GM23338 (cell line): ENCODE data around the gene ST3GAL4. TPM values are rescaled to one million over a fixed set of nuclear protein-coding genes. Genes with fewer than 3 reads are reported as not detected.

ENCODE experiments used
- ATAC-seq: fragments of 200-7000 bp; cut with Tn5 transposase; 3 replicates; pipeline ENCODE4 v1.9.1; 2020
- DNase-seq: peaks from one replicate; pipeline ENCODE4 v3.0.0-alpha.2; 2015; ENCODE audit warnings: low spot score
- H2AFZ ChIP-seq: fragments of 200-600 bp; sonication (generic); 2 replicates; pipeline ENCODE4 v1.8.0; 2016; ENCODE audit warnings: antibody characterized with exemption, mild to moderate bottlenecking, moderate library complexity
- H3F3A ChIP-seq: fragments of 200-600 bp; sonication (generic); replicated peaks from 2 replicates; pipeline ENCODE4 v1.8.0; 2017; ENCODE audit warnings: antibody characterized with exemption, mixed run types, low read depth
- H3K27ac ChIP-seq: fragments of 200-600 bp; sonication (generic); 2 replicates; pipeline ENCODE4 v1.6.1; 2016; ENCODE audit warnings: low read depth
- H3K27me3 ChIP-seq: fragments of 200-600 bp; sonication (generic); 2 replicates; pipeline ENCODE4 v1.8.0; 2016; ENCODE audit warnings: mild to moderate bottlenecking, mixed run types, moderate library complexity; ENCODE audit not compliant: insufficient read depth
- H3K36me3 ChIP-seq: fragments of 200-600 bp; sonication (generic); 2 replicates; pipeline ENCODE4 v1.8.0; 2016; ENCODE audit warnings: mild to moderate bottlenecking; ENCODE audit not compliant: insufficient read depth
- H3K4me1 ChIP-seq: fragments of 200-600 bp; sonication (generic); 2 replicates; pipeline ENCODE4 v1.8.0; 2016; ENCODE audit warnings: mild to moderate bottlenecking, moderate library complexity; ENCODE audit not compliant: insufficient read depth
- H3K4me2 ChIP-seq: fragments of 200-600 bp; sonication (generic); 2 replicates; pipeline ENCODE4 v1.7.1; 2017; ENCODE audit warnings: mixed run types
- H3K4me3 ChIP-seq: fragments of 200-600 bp; sonication (generic); 2 replicates; pipeline ENCODE4 v1.6.1; 2016; ENCODE audit warnings: mixed run types
- H3K79me2 ChIP-seq: fragments of 200-600 bp; sonication (generic); replicated peaks from 2 replicates; pipeline ENCODE4 v1.8.0; 2017; ENCODE audit warnings: mild to moderate bottlenecking; ENCODE audit not compliant: insufficient read depth
- H3K9me2 ChIP-seq: fragments of 200-600 bp; sonication (generic); 2 replicates; pipeline ENCODE4 v1.8.0; 2017; ENCODE audit not compliant: insufficient read depth
- H4K20me1 ChIP-seq: fragments of 200-600 bp; sonication (generic); replicated peaks from 2 replicates; pipeline ENCODE4 v1.8.0; 2017; ENCODE audit warnings: mild to moderate bottlenecking; ENCODE audit not compliant: insufficient read depth
- H3K27ac Mint-ChIP-seq: 2 replicates; pipeline ENCODE4 v1.8.0; 2020; ENCODE audit warnings: inconsistent platforms, mild to moderate bottlenecking, moderate library complexity, mixed read lengths
- H3K27me3 Mint-ChIP-seq: 3 replicates; pipeline ENCODE4 v1.8.0; 2022; ENCODE audit warnings: low read depth, mild to moderate bottlenecking, moderate library complexity, mixed read lengths, inconsistent platforms; ENCODE audit not compliant: insufficient read depth, poor library complexity
- H3K36me3 Mint-ChIP-seq: 3 replicates; pipeline ENCODE4 v1.8.0; 2021; ENCODE audit warnings: low read depth, mild to moderate bottlenecking, inconsistent platforms, moderate library complexity, mixed read lengths
- H3K4me1 Mint-ChIP-seq: 3 replicates; pipeline ENCODE4 v1.8.0; 2020; ENCODE audit warnings: mild to moderate bottlenecking, inconsistent platforms, mixed read lengths
- H3K4me3 Mint-ChIP-seq: 3 replicates; pipeline ENCODE4 v1.8.0; 2021; ENCODE audit warnings: moderate library complexity, mild to moderate bottlenecking, inconsistent platforms, mixed read lengths
- H3K9me3 Mint-ChIP-seq: 3 replicates; pipeline ENCODE4 v1.8.0; 2020; ENCODE audit warnings: moderate library complexity, mild to moderate bottlenecking, inconsistent platforms, mixed read lengths
- CREB1 ChIP-seq: fragments of 250-450 bp; sonication (Bioruptor Pico); IDR thresholded peaks from 2 replicates; pipeline ENCODE4 v1.5.0; 2020; ENCODE audit warnings: low read depth, mild to moderate bottlenecking, moderate library complexity
- CTCF ChIP-seq, 2 experiments: fragments of 200-600 bp in 1 of 2; sonication (generic) in 1 of 2; conservative IDR thresholded peaks; 2 replicates each; pipeline versions ENCODE4 v1.5.1 to v1.6.1; 2016 to 2017; ENCODE audit warnings: antibody characterized with exemption in 2 of 2, low read depth in 2 of 2, mild to moderate bottlenecking in 2 of 2, moderate library complexity in 1 of 2
- ETS1 ChIP-seq: IDR thresholded peaks from 2 replicates; pipeline ENCODE4 v1.6.1; 2016; ENCODE audit warnings: antibody characterized with exemption
- EZH2 ChIP-seq: fragments of 200-600 bp; sonication (generic); IDR thresholded peaks from one replicate; pipeline ENCODE4 v1.8.0; 2017; ENCODE audit warnings: antibody characterized with exemption, mild to moderate bottlenecking, low read depth; ENCODE audit not compliant: unreplicated experiment
- EZH2phosphoT487 ChIP-seq: fragments of 200-600 bp; sonication (generic); IDR thresholded peaks from one replicate; pipeline ENCODE4 v1.8.1; 2018; ENCODE audit warnings: antibody characterized with exemption; ENCODE audit not compliant: unreplicated experiment
- JUNB ChIP-seq: IDR thresholded peaks from one replicate; pipeline ENCODE4 v1.6.1; 2016; ENCODE audit warnings: antibody characterized with exemption; ENCODE audit not compliant: unreplicated experiment
- NANOG ChIP-seq: IDR thresholded peaks from 2 replicates; pipeline ENCODE4 v1.6.1; 2016; ENCODE audit warnings: antibody characterized with exemption, borderline replicate concordance
- POLR2AphosphoS5 ChIP-seq: IDR thresholded peaks from 2 replicates; pipeline ENCODE4 v1.6.1; 2016; ENCODE audit warnings: antibody characterized with exemption, low read depth
- REST ChIP-seq: IDR thresholded peaks from one replicate; pipeline ENCODE4 v1.6.1; 2018; ENCODE audit warnings: antibody characterized with exemption; ENCODE audit not compliant: unreplicated experiment
- STAT1 ChIP-seq: IDR thresholded peaks from one replicate; pipeline ENCODE4 v1.6.1; 2016; ENCODE audit warnings: antibody characterized with exemption; ENCODE audit not compliant: unreplicated experiment
- ZNF114 ChIP-seq: fragments of 250-450 bp; sonication (Bioruptor Pico); IDR thresholded peaks from 2 replicates; pipeline ENCODE4 v1.5.0; 2020; ENCODE audit warnings: mild to moderate bottlenecking, moderate library complexity
- ZNF331 ChIP-seq: fragments of 250-450 bp; sonication (Bioruptor Pico); IDR thresholded peaks from 2 replicates; pipeline ENCODE4 v1.5.0; 2020; ENCODE audit warnings: low read depth, mild to moderate bottlenecking, moderate library complexity
- polyA plus RNA-seq: library from polyadenylated mRNA; unstranded; fragments of >200 nt; fragmentation: Nextera tagmentation; extraction: Ambion mirVana; gene quantifications from 2 replicates; pipeline ENCODE4 v1.2.1, GENCODE V29; 2016
- total RNA-seq: library from RNA; depleted of rRNA; stranded (reverse); fragments of >200 nt; shearing (Covaris generic); gene quantifications from 2 replicates; pipeline ENCODE4 v1.2.3, GENCODE V29; 2014

The ST3GAL4 gene
- total and polyA plus RNA-seq, 2 experiments from 2014 or later, result 10.1 to 28.0 TPM

- H3K27me3 Mint-ChIP-seq, result peaks cover 5% of the 10 kb centered on the region
- H3K27me3 ChIP-seq, result no peaks in the 10 kb centered on the region
- no peak overlapping the region for H2AFZ ChIP-seq
- H3K36me3 Mint-ChIP-seq, result no peaks in the 10 kb centered on the region; the same call in 2 of the 3 replicates
- no peaks in the 10 kb centered on the region for H3F3A ChIP-seq
- no peak overlapping the region for H3K4me3 Mint-ChIP-seq
- H3K27ac ChIP-seq, result no peak overlapping the region
- no peaks in the 10 kb centered on the region for H3K9me2 ChIP-seq
- DNase-seq (no peak), ATAC-seq (no peak)
- H3K4me2 ChIP-seq, result no peak overlapping the region
- H4K20me1 ChIP-seq, result peaks cover 3% of the 10 kb centered on the region; the same call in 1 of the 2 replicates
- no peaks in the 10 kb centered on the region for H3K36me3 ChIP-seq
- TF ChIP-seq ETS1 (no peak), STAT1 (no peak), ZNF114 (CRISPR knock-in tag) (no peak), JUNB (no peak), EZH2 (no peak), NANOG (no peak), EZH2phosphoT487 (no peak), CTCF (conservative IDR thresholded peaks at IDR 0.05; ENCODE audit: low read depth in 2 of 2) (no peak)
- H3K4me1 Mint-ChIP-seq, result peaks cover 59% of the 10 kb centered on the region
- H3K9me3 Mint-ChIP-seq, result no peaks in the 10 kb centered on the region
- H3K4me1 ChIP-seq, result peaks cover 29% of the 10 kb centered on the region
- H3K27ac Mint-ChIP-seq, result no peak overlapping the region
- peaks cover 52% of the 10 kb centered on the region for H3K79me2 ChIP-seq
- H3K4me3 ChIP-seq, result no peak overlapping the region
These were observed 2.7 kb downstream of the ST3GAL4 start for GRCh38 chr11:126357969-126358762.

- Histone ChIP-seq H3K27me3 (no peaks in the 10 kb centered on the region), H3K4me2 (no peak overlapping the region), H3K79me2 (peaks cover 47% of the 10 kb centered on the region), H3K4me1 (peaks cover 23% of the 10 kb centered on the region), H2AFZ (no peak overlapping the region), H3K36me3 (no peaks in the 10 kb centered on the region), H4K20me1 (peaks cover 2% of the 10 kb centered on the region; the same call in 1 of the 2 replicates), H3K4me3 (no peak overlapping the region), H3K9me2 (no peaks in the 10 kb centered on the region), H3F3A (no peaks in the 10 kb centered on the region), H3K27ac (no peak overlapping the region)
- H3K9me3 Mint-ChIP-seq, result no peaks in the 10 kb centered on the region
- peaks cover 5% of the 10 kb centered on the region for H3K27me3 Mint-ChIP-seq
- H3K36me3 Mint-ChIP-seq, result no peaks in the 10 kb centered on the region; the same call in 2 of the 3 replicates
- ATAC-seq (no peak), DNase-seq (no peak)
- H3K27ac Mint-ChIP-seq, result no peak overlapping the region
- H3K4me1 Mint-ChIP-seq, result peaks cover 57% of the 10 kb centered on the region
- no peak overlapping the region for H3K4me3 Mint-ChIP-seq
- TF ChIP-seq JUNB, result no peak
- TF ChIP-seq CREB1, result no peak
- no peak for TF ChIP-seq ZNF331 (CRISPR knock-in tag)
- no peak for TF ChIP-seq REST
- no peak for TF ChIP-seq EZH2phosphoT487
- no peak for TF ChIP-seq POLR2AphosphoS5
- TF ChIP-seq EZH2, result no peak
- no peak for TF ChIP-seq ZNF114 (CRISPR knock-in tag)
- no peak for TF ChIP-seq NANOG
- TF ChIP-seq ETS1, result no peak
- TF ChIP-seq CTCF (conservative IDR thresholded peaks at IDR 0.05; ENCODE audit: low read depth in 2 of 2), result no peak
- TF ChIP-seq STAT1, result no peak
These were observed 3.3 kb downstream of the ST3GAL4 start for GRCh38 chr11:126358763-126359160.
